Measurements from ENCODE around the gene FAM216B.
"Not testable (repeated sequence)": the region's sequence is repeated elsewhere in the genome, so short reads cannot be mapped to it uniquely, and the experiment has no call there.

FAM216B gene

DNA sequence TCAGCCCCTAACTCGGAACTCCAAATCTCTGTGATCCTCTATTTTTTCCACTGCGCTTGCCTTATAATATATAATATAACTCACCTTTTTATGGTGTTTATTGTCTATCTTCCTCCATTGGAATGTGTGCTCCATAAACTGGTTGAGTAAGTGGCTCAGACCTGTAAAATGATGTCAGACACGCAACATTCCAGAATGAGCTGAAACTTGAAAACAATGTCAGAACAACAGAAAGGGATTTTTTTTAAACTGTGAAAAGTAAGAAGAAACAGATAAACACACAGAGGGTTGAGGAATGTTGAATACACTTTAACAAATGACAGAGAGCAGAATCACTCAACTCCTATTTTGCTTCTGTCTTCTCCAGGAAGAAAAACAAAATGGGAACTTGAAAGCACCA is 19.1 kb upstream of the FAM216B start:
- no peak overlapping the region for H3K4me3 ChIP-seq
- no peaks in the 10 kb centered on the region for H3K36me3 ChIP-seq
- TF ChIP-seq, protein P1, sequence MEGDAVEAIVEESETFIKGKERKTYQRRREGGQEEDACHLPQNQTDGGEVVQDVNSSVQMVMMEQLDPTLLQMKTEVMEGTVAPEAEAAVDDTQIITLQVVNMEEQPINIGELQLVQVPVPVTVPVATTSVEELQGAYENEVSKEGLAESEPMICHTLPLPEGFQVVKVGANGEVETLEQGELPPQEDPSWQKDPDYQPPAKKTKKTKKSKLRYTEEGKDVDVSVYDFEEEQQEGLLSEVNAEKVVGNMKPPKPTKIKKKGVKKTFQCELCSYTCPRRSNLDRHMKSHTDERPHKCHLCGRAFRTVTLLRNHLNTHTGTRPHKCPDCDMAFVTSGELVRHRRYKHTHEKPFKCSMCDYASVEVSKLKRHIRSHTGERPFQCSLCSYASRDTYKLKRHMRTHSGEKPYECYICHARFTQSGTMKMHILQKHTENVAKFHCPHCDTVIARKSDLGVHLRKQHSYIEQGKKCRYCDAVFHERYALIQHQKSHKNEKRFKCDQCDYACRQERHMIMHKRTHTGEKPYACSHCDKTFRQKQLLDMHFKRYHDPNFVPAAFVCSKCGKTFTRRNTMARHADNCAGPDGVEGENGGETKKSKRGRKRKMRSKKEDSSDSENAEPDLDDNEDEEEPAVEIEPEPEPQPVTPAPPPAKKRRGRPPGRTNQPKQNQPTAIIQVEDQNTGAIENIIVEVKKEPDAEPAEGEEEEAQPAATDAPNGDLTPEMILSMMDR (IDR thresholded peaks at IDR 0.05), result no peak
- intact Hi-C loops (cut with DNase I; ENCODE audit: low total_unique reads), result no loop called here
- H3K4me1 ChIP-seq, result no peaks in the 10 kb centered on the region
- no peaks in the 10 kb centered on the region for H3K9me3 ChIP-seq
- H3K27me3 ChIP-seq, result no peaks in the 10 kb centered on the region
- no peak overlapping the region for H3K27ac ChIP-seq
- DNase-seq, result no peak

DNA sequence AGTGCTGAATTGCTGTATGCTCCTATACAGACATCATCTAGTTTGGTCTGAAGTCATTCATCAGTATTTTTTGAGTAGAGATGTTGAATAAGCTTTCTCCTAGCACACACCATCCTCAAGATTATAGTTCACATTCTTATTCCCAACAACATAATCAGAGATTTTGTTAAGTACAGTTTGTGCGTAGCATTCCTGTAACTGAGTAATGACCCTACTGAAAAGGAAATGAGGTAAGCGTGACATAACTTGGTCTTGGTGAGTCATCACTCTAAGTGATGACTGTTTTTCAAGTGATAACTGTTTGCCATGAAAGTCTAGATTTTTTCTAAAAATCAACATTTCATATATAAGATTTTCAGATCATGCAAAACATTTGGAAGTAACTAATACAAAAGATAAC is 18.5 kb upstream of the FAM216B start:
- no peak for DNase-seq
- H3K27me3 ChIP-seq, result no peaks in the 10 kb centered on the region
- TF ChIP-seq, protein P1 (IDR thresholded peaks at IDR 0.05), result no peak
- H3K4me1 ChIP-seq, result no peaks in the 10 kb centered on the region
- intact Hi-C loops (cut with DNase I; ENCODE audit: low total_unique reads), result no loop called here
- H3K4me3 ChIP-seq, result no peak overlapping the region
- H3K36me3 ChIP-seq, result no peaks in the 10 kb centered on the region
- no peak overlapping the region for H3K27ac ChIP-seq
- H3K9me3 ChIP-seq, result no peaks in the 10 kb centered on the region

DNA sequence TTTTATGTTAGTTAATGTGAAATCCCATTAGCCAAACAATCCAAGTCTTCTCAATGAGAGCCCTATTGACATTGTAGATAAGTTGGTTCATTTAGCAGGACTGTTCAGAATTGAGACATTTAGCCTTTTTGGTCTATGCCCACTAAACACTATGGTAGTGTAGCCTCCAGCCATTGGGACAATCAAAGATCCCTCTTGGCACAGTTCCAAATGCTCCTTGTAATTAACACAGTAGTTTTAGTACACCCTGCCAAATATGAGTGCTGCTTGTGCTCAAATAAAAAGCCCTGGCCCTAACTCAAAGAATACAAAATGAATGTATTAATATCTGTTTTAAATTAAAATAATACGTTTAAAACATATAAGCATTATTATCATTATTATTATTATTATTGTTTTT is 15.4 kb upstream of the FAM216B start:
- TF ChIP-seq, protein P1 (IDR thresholded peaks at IDR 0.05), result no peak
- no peaks in the 10 kb centered on the region for H3K36me3 ChIP-seq
- no peaks in the 10 kb centered on the region for H3K9me3 ChIP-seq
- H3K27me3 ChIP-seq, result no peaks in the 10 kb centered on the region
- H3K4me3 ChIP-seq, result no peak overlapping the region
- no peak overlapping the region for H3K27ac ChIP-seq
- intact Hi-C loops (cut with DNase I; ENCODE audit: low total_unique reads), result no loop called here
- no peak for DNase-seq
- no peaks in the 10 kb centered on the region for H3K4me1 ChIP-seq

DNA sequence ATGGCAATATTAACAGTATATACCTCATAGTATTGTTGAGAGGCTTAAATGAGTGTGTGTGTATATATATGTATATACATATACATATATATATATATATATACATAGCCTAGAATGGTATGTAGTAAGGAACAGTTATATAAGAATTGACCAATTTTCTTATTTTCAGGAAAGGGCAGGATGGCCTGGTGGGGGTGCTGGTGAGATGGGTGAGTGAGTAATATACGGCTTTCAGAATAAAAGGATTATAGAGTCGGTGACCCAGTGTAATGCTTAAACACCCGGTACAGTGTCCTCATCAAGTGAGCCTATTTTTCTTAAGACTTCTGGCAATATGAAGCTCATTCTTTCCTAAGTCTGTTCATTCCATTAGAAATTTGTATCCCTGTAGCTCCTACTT is 11.7 kb upstream of the FAM216B start:
- H3K27ac ChIP-seq, result no peak overlapping the region
- intact Hi-C loops (cut with DNase I; ENCODE audit: low total_unique reads), result no loop called here

DNA sequence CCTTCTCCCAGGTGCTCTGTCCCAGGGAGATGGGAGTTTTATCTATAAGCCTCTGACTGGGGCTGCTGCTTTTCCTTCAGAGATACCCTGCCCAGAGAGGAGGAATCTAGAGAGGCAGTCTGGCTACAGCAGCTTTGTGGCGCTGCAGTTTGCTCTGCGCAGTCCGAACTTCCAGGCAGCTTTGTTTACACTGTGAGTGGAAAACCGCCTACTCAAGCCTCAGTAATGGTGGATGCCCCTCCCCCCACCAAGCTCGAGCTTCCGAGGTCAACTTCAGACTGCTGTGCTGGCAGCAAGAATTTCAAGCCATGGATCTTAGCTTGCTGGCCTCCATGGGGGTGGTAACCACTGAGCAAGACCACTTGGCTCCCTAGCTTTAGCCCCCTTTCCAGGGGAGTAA is 4.8 kb upstream of the FAM216B start:
- H3K4me3 ChIP-seq; H3K27me3 ChIP-seq; DNase-seq; H3K27ac ChIP-seq; intact Hi-C loops (cut with DNase I; ENCODE audit: low total_unique reads); H3K36me3 ChIP-seq; H3K4me1 ChIP-seq; H3K9me3 ChIP-seq: not testable (repeated sequence)

More for the DNA sequence above, 11.7 kb upstream of the FAM216B start:
- H3K4me1 ChIP-seq, result no peaks in the 10 kb centered on the region
- no peak overlapping the region for H3K4me3 ChIP-seq
- H3K36me3 ChIP-seq, result no peaks in the 10 kb centered on the region
- DNase-seq, result no peak
- TF ChIP-seq, protein P1 (IDR thresholded peaks at IDR 0.05), result no peak
- no peaks in the 10 kb centered on the region for H3K27me3 ChIP-seq
- no peaks in the 10 kb centered on the region for H3K9me3 ChIP-seq

DNA sequence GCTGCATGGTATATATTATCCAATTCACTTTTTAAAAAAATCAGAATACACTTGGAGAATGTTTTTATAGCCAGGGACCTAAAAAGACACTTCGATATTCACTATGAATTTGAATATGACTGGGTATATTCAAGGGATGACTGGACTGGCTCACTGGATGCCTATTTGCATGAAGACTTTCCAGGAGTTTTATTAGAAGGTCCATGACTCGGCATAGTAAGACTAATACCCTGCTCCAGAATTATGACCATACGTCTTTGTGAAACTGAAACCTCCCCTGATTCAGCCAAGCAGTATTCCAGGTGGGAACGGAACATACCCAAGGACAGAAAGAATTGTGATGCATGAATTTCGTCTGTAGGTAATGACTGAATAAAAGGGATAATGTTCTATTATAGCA is 3.9 kb upstream of the FAM216B start:
- Histone ChIP-seq H3K4me1 (no peaks in the 10 kb centered on the region), H3K27ac (no peak overlapping the region), H3K9me3 (no peaks in the 10 kb centered on the region), H3K4me3 (no peak overlapping the region), H3K36me3 (no peaks in the 10 kb centered on the region), H3K27me3 (no peaks in the 10 kb centered on the region)
- intact Hi-C loops (cut with DNase I; ENCODE audit: low total_unique reads), result no loop called here
- TF ChIP-seq, protein P1 (IDR thresholded peaks at IDR 0.05), result no peak
- DNase-seq, result no peak
